Right ventricle myocardium inferior (tissue), 1 donor: ENCODE data around the gene TNRC18. TPM values are rescaled to one million over a fixed set of nuclear protein-coding genes. Genes with fewer than 3 reads are reported as not detected.
"Not testable (repeated sequence)": the region's sequence is repeated elsewhere in the genome, so short reads cannot be mapped to it uniquely, and the experiment has no call there.

Experiments
- ATAC-seq: fragments of 200-7000 bp; cut with Tn5 transposase; one replicate; pipeline ENCODE4 v1.9.1; 2020; ENCODE audit warnings: mild to moderate bottlenecking, moderate library complexity
- DNase-seq: peaks from one replicate; pipeline ENCODE4 v3.0.0; 2021; ENCODE audit errors: missing footprints
- intact Hi-C: fragments of 100-400 bp; cut with DNase I; formaldehyde crosslinking; loops from one replicate; pipeline ENCODE4 v1.11.0; 2022
- total RNA-seq: library from RNA; stranded (reverse); fragmentation: NEBNext Ultra II Directional; extraction: Animal tissue kit (Norgen Biotek cat#: 25700); gene quantifications from one replicate; pipeline ENCODE4 v1.2.1, GENCODE V29; 2021
- donor health status: DM: no; HTN: yes; CAD: no; lungs with severe emphysema.

The TNRC18 gene
- total RNA-seq, 1 donor from 2014 or later = 34.8 TPM

- intact Hi-C loops, DNase-seq: not testable (repeated sequence)
- peak; percentile 76 for ATAC-seq
These were observed 148.1 kb downstream of the TNRC18 start for GRCh38 chr7:5275510-5275909.

GRCh38 chr7:5274985-5275431 lies 148.6 kb downstream of the TNRC18 start:
- DNase-seq, intact Hi-C loops: not testable (repeated sequence)
- peak; percentile 84 for ATAC-seq

- intact Hi-C loops = no loop called here
- DNase-seq = no peak
These were observed 149.2 kb downstream of the TNRC18 start for GRCh38 chr7:5274441-5274840.

GRCh38 chr7:5273831-5274405 lies 149.7 kb downstream of the TNRC18 start:
- DNase-seq, ATAC-seq, intact Hi-C loops: not testable (repeated sequence)

More at GRCh38 chr7:5274441-5274840, 149.2 kb downstream of the TNRC18 start:
- no peak for ATAC-seq

- no peak for DNase-seq
These were observed 152.8 kb downstream of the TNRC18 start for GRCh38 chr7:5270788-5271187.

GRCh38 chr7:5269992-5270657 lies 153.5 kb downstream of the TNRC18 start:
- ATAC-seq, intact Hi-C loops, DNase-seq: not testable (repeated sequence)

More at GRCh38 chr7:5270788-5271187, 152.8 kb downstream of the TNRC18 start:
- no peak for ATAC-seq
- intact Hi-C loops = no loop called here

GRCh38 chr7:5267829-5268228 lies 155.8 kb downstream of the TNRC18 start:
- DNase-seq, ATAC-seq, intact Hi-C loops: not testable (repeated sequence)

GRCh38 chr7:5266191-5267028 lies 157.2 kb downstream of the TNRC18 start:
- ATAC-seq (no peak), DNase-seq (no peak)
- intact Hi-C loops = no loop called here

GRCh38 chr7:5265320-5266190 lies 158.1 kb downstream of the TNRC18 start:
- no peak for ATAC-seq
- DNase-seq = no peak
- intact Hi-C loops = no loop called here

GRCh38 chr7:5263066-5263465 lies 160.6 kb downstream of the TNRC18 start:
- DNase-seq, intact Hi-C loops, ATAC-seq: not testable (repeated sequence)

GRCh38 chr7:5260530-5261068 lies 163.0 kb downstream of the TNRC18 start:
- ATAC-seq, intact Hi-C loops, DNase-seq: not testable (repeated sequence)

Other genes with a start within 250 kb of the TNRC18 start
- gene WIPI2, start 233.6 kb downstream of the TNRC18 start, total RNA-seq = 49.3 TPM
- 4.0 TPM for gene SLC29A4, start 140.9 kb downstream of the TNRC18 start, total RNA-seq
- gene FBXL18, start 90.0 kb upstream of the TNRC18 start, total RNA-seq = 6.5 TPM
- 934 TPM for gene ACTB, start 106.8 kb upstream of the TNRC18 start, total RNA-seq
- gene FSCN1, start 169.0 kb upstream of the TNRC18 start, total RNA-seq = 12.9 TPM